DMS153 (cell line): ENCODE results near the gene ZCCHC2.

Source experiments
- DNase-seq: peaks from one replicate; lab custom pipeline; 2025; lab: John Stamatoyannopoulos, UW

Gene ZCCHC2

GRCh38 chr18:62610351-62610700 lies 87.5 kb downstream of the ZCCHC2 start:
- no peak for DNase-seq

GRCh38 chr18:62610701-62611411 lies 88.0 kb downstream of the ZCCHC2 start:
- DNase-seq: no peak

DNA sequence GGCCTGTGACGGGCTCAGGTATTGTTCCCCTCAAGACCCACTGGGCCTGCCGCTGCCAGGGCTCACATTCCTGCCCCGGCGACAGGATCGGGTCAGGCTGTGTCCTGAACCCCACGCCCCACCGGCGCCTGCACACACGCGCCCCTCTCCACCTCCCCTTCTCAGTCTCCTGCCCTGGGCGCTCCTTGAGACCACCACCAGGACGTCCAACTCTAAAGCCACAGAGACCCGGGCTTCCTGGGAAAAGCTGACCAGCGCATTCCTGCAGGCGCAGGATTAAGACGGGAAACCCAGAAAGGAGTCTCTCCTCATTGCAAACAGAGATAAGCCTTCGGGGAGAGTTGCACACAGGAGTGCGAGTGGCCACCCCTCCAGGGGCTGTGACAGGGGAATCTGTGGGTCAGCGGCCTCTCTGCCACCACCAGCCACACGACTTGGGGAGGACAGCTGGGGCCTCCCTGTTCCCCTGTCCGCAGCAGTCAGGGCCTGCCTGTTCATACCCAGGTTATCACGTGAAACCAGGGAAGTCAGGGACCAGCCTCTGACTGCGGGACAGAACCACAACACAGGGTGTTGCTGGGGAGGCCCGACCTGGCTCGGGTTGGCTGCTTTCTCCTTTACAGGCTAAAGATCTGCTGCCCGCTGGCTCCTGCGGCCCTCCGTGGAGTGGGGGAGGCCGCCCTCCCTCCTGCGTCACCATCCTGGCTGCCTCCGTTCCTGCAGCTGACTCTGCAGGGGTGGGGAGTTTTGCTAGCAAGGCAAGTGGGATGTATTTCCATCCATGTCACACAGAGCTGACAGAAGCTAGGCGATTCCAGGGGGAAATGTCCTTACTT lies 88.8 kb downstream of the ZCCHC2 start:
- no peak for DNase-seq

DNA sequence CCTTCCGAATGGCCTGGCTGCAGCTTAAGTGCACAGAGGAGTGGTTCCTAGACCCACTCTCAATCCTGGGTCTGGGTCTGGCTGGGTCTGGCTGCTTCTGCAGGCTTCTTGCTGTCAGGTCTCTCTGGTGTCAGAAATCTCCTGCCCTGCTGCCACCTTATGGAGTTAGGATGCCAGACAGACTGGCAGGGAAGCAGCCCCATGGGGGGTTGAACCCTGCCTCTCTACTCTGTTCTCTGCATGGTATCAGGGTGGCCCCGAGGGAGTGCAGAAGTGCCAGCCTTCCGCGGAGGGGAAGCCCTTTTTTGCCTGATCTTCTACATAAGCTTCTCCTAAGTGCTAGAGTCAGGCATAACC lies 89.4 kb downstream of the ZCCHC2 start:
- DNase-seq: no peak

GRCh38 chr18:62612776-62613175 lies 90.0 kb downstream of the ZCCHC2 start:
- no peak for DNase-seq

- DNase-seq: no peak
These were observed 91.7 kb downstream of the ZCCHC2 start for GRCh38 chr18:62614494-62614893.

GRCh38 chr18:62616331-62616805 lies 93.5 kb downstream of the ZCCHC2 start:
- DNase-seq: no peak

DNA sequence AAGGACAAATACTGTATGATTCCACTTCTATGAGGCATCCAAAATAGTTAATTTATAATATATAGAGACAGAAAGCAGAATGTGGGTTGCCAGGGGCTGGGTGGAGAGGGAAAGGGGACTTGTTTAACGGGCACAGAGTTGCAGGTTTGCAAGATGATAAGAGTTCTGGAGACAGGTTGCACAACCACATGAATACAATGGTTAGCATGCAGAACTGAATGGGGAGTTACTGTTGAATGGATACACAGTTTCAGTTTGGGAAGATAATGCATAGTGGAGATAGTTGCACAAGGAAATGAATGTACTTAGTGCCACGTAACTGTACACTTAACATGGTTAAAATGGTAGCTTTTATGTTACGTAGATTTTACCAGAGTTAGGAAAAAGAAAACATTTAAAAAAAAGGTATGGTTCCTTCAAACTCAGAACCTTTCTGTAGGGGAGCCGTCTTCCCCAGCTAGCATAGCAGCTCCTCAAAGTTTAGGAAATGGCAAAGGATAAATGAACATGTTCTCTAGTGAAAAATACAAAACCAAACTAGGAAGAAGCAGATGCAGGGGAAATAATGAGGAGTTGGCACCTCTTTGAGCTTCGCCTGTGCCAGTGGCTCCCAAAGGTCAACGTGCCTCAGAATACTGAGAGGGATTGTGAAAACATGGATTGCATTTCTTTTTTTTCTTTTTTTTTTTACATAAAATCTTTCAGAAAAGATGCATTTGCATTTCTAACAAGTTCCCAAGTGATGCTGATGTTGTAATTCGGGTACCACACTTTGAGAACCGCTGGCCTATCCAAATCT lies 95.2 kb downstream of the ZCCHC2 start:
- no peak for DNase-seq

DNA sequence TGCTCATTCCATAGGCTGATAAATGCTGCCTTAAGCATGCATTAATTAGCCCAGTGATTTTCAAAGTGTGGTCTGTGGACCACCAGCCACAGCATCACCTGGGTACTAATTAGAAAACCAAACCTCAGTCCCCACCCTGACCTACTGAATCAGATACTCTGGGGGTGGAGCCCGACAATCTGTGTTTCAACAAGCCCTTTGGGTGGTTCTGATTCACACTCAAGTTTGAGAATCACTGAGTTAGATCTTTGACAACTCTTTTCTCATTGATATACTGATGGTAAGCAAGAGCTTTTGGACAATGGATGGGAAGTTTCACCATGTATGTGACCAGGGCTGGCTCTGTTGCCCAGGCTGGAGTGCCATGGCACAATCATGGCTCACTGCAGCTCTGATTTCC lies 95.9 kb downstream of the ZCCHC2 start:
- DNase-seq: no peak

- no peak for DNase-seq
These were observed 98.7 kb downstream of the ZCCHC2 start for GRCh38 chr18:62621546-62621945.

DNA sequence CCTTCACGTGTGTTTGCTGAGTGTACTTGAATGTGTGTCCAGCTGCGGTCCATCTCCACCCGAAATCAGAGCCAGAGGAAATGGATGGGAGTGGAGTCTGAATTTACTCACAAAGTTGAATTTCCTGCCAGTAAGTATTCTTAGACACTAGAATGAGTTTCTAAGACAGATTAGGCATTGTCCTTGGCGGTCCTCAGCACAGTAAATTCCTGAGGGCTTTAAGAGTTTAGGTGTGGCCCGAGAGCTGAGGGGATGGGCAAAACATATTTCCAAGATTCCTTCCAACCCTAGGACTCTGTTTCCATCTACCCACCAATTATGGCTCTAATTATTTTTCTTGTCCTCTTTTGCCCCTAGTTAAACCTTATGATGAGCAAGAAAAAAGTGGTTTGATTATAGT lies 102.2 kb downstream of the ZCCHC2 start:
- no peak for DNase-seq
